ENCODE data around the gene RER1.

GRCh38 chr1:2375923-2376260 lies 15.7 kb upstream of the RER1 start:
- no peak for TF ChIP-seq CTCF (conservative IDR thresholded peaks at IDR 0.05 in 1 of 2, IDR thresholded peaks at IDR 0.05 in 1 of 2; ENCODE audit: extremely low read depth in 1 of 2, insufficient read depth in 1 of 2, low read depth in 1 of 2, low read length in 2 of 2)
- no peak for TF ChIP-seq EZH2 (IDR thresholded peaks at IDR 0.05; ENCODE audit: borderline replicate concordance, low read length)
